OCI-LY7 (cell line): Measurements from ENCODE around the gene HECW1. TPM values are rescaled to one million over a fixed set of nuclear protein-coding genes. Genes with fewer than 3 reads are reported as not detected.

Experiments
- BruUV-seq: library from RNA; stranded (reverse); fragments of 400-500 nt; replicated peaks from 2 replicates; lab custom pipeline; 2021; lab: Mats Ljungman, UMichigan
- CTCF ChIA-PET: fragments of 300-600 bp; sonication (Branson Sonifier 250); formaldehyde crosslinking; loops from one replicate; lab custom pipeline; 2022; ENCODE audit warnings: antibody characterized with exemption; ENCODE audit not compliant: unreplicated experiment; lab: Charles Lee
- POLR2A ChIA-PET: fragments of 300-600 bp; sonication (Branson Sonifier 250); formaldehyde crosslinking; loops from one replicate; lab custom pipeline; 2022; ENCODE audit warnings: antibody characterized with exemption; lab: Charles Lee
- DNase-seq: peaks from one replicate; pipeline ENCODE4 v3.0.0-alpha.2; 2015; ENCODE audit warnings: low spot score
- H2AFZ ChIP-seq: fragments of 200-600 bp; sonication (generic), shearing (Covaris generic); 2 replicates; pipeline ENCODE4 v1.6.1; 2014; ENCODE audit warnings: mild to moderate bottlenecking, antibody characterized with exemption, low read length, moderate library complexity
- H3K27ac ChIP-seq: fragments of 200-600 bp; sonication (generic); 2 replicates; pipeline ENCODE4 v1.5.1; 2014; ENCODE audit warnings: mixed run types, low read depth, mild to moderate bottlenecking, moderate library complexity, low read length, inconsistent platforms; ENCODE audit not compliant: poor library complexity, severe bottlenecking
- H3K36me3 ChIP-seq: fragments of 200-600 bp; sonication (generic); 2 replicates; pipeline ENCODE4 v1.6.1; 2014; ENCODE audit warnings: mild to moderate bottlenecking, antibody characterized with exemption, low read length, moderate library complexity, mixed read lengths; ENCODE audit not compliant: insufficient read depth
- H3K4me1 ChIP-seq: fragments of 200-600 bp; sonication (generic); 2 replicates; pipeline ENCODE4 v1.5.1; 2014; ENCODE audit warnings: mild to moderate bottlenecking, low read length; ENCODE audit not compliant: insufficient read depth, poor library complexity, severe bottlenecking
- H3K4me2 ChIP-seq: fragments of 200-600 bp; sonication (generic); 2 replicates; pipeline ENCODE4 v1.6.1; 2014; ENCODE audit warnings: mild to moderate bottlenecking, low read length
- H3K4me3 ChIP-seq: fragments of 200-600 bp; sonication (generic); 2 replicates; pipeline ENCODE4 v1.5.1; 2014; ENCODE audit warnings: mild to moderate bottlenecking, low read depth, low read length; ENCODE audit not compliant: poor library complexity, severe bottlenecking
- H3K79me2 ChIP-seq: fragments of 200-600 bp; sonication (generic); 2 replicates; pipeline ENCODE4 v1.6.1; 2016; ENCODE audit warnings: low read depth, mild to moderate bottlenecking, low read length, moderate library complexity, mixed read lengths; ENCODE audit not compliant: insufficient read depth
- H3K9me2 ChIP-seq: fragments of 200-600 bp; sonication (generic); 2 replicates; pipeline ENCODE4 v1.6.1; 2016; ENCODE audit warnings: mild to moderate bottlenecking, low read length, mixed read lengths; ENCODE audit not compliant: insufficient read depth
- H3K9me3 ChIP-seq: fragments of 200-600 bp; sonication (generic); 2 replicates; pipeline ENCODE4 v1.6.1; 2014; ENCODE audit warnings: mild to moderate bottlenecking, mixed run types, low read length, mixed read lengths
- H4K20me1 ChIP-seq: fragments of 200-600 bp; sonication (generic); 2 replicates; pipeline ENCODE4 v1.6.1; 2014; ENCODE audit warnings: mild to moderate bottlenecking, antibody characterized with exemption, low read length, moderate library complexity, mixed read lengths; ENCODE audit not compliant: insufficient read depth
- CTCF ChIP-seq: fragments of 200-600 bp; sonication (generic); conservative IDR thresholded peaks from 2 replicates; pipeline ENCODE4 v1.5.1; 2014; ENCODE audit warnings: mild to moderate bottlenecking, antibody characterized with exemption, low read length, moderate library complexity, mixed read lengths
- EZH2phosphoT487 ChIP-seq: fragments of 200-600 bp; sonication (generic); IDR thresholded peaks from 2 replicates; pipeline ENCODE4 v1.6.1; 2018; ENCODE audit warnings: low read depth, borderline replicate concordance, mild to moderate bottlenecking, mixed run types, antibody characterized with exemption, low read length, moderate library complexity, mixed read lengths
- intact Hi-C: fragments of 100-400 bp; cut with micrococcal nuclease; formaldehyde crosslinking; loops from one replicate; pipeline ENCODE4 v1.10.0; 2022; ENCODE audit not compliant: unreplicated experiment
- total RNA-seq, 2 experiments: library from RNA; depleted of rRNA in 1 of 2; stranded (reverse); fragments of >200 nt in 1 of 2; shearing (Covaris generic) in 1 of 2; gene quantifications; 2 replicates each; pipeline ENCODE4 v1.2.3, GENCODE V29; 2014 to 2022

The HECW1 gene
- total RNA-seq, 2 experiments from 2014 or later: 2.0 TPM

GRCh38 chr7:43077732-43078391 is 34.6 kb upstream of the HECW1 start:
- ChIA-PET CTCF (interaction anchor here (0.5 kb wide), 1 partner anchor 137 kb away, joined by 3 read pairs; no protein-coding TSS in a partner anchor), POLR2A (interaction anchor here (0.5 to 1.4 kb wide), 9 partner anchors 11 to 688 kb away, joined by 3 to 8 read pairs (median 3); no protein-coding TSS in a partner anchor)
- Histone ChIP-seq H3K9me3 (peaks cover 13% of the 10 kb centered on the region; the same call in 1 of the 2 replicates), H3K4me1 (peaks cover 50% of the 10 kb centered on the region), H3K79me2 (no peaks in the 10 kb centered on the region), H3K36me3 (0 out of 2 replicates have a peak, but pooled peaks cover 8% of the 10 kb centered on the region), H2AFZ (peak overlapping the region; percentile 41), H3K4me3 (no peak overlapping the region), H4K20me1 (no peaks in the 10 kb centered on the region), H3K9me2 (no peaks in the 10 kb centered on the region), H3K4me2 (no peak overlapping the region), H3K27ac (peak overlapping the region; percentile 15)
- TF ChIP-seq EZH2phosphoT487 (no peak), CTCF (no peak)
- no peak for DNase-seq
- BruUV-seq: no TSS peak
- intact Hi-C loops: loop anchor here (10.0 kb wide), 1 partner anchor 507 kb away; the partner anchor contains the start of gene STK17A

GRCh38 chr7:43078794-43079193 is 33.7 kb upstream of the HECW1 start:
- Histone ChIP-seq H3K4me3 (no peak overlapping the region), H3K27ac (no peak overlapping the region), H3K9me2 (no peaks in the 10 kb centered on the region), H3K36me3 (0 out of 2 replicates have a peak, but pooled peaks cover 8% of the 10 kb centered on the region), H2AFZ (no peak overlapping the region), H3K4me2 (no peak overlapping the region), H3K9me3 (peaks cover 13% of the 10 kb centered on the region; the same call in 1 of the 2 replicates), H3K4me1 (peaks cover 42% of the 10 kb centered on the region), H3K79me2 (no peaks in the 10 kb centered on the region), H4K20me1 (no peaks in the 10 kb centered on the region)
- intact Hi-C loops: loop anchor here (10.0 kb wide), 1 partner anchor 506 kb away; the partner anchor contains the start of gene STK17A
- no peak for DNase-seq
- POLR2A ChIA-PET: no interaction called here
- TF ChIP-seq EZH2phosphoT487: no peak
- BruUV-seq: no TSS peak
- CTCF ChIA-PET: no interaction called here

- Histone ChIP-seq H3K27ac (no peak overlapping the region), H3K4me2 (no peak overlapping the region), H3K4me3 (no peak overlapping the region), H3K9me3 (no peaks in the 10 kb centered on the region), H4K20me1 (no peaks in the 10 kb centered on the region), H3K36me3 (no peaks in the 10 kb centered on the region), H3K4me1 (peaks cover 19% of the 10 kb centered on the region), H2AFZ (no peak overlapping the region), H3K79me2 (no peaks in the 10 kb centered on the region), H3K9me2 (no peaks in the 10 kb centered on the region)
- intact Hi-C loops: no loop called here
- DNase-seq: no peak
- ChIA-PET CTCF (no interaction called here), POLR2A (no interaction called here)
- BruUV-seq: no TSS peak
- TF ChIP-seq CTCF (no peak), EZH2phosphoT487 (no peak)
Measured at GRCh38 chr7:43081603-43082002, 30.8 kb upstream of the HECW1 start.
